NCI-H1417 (cell line): ENCODE data around the gene PDE4D.
A peak's percentile ranks its signal among the peaks of the same experiment; 100 is the strongest.

Experiments
- DNase-seq, 3 experiments: peaks; one replicate each; lab custom pipeline; 2025; lab: John Stamatoyannopoulos, UW

The PDE4D gene

DNA sequence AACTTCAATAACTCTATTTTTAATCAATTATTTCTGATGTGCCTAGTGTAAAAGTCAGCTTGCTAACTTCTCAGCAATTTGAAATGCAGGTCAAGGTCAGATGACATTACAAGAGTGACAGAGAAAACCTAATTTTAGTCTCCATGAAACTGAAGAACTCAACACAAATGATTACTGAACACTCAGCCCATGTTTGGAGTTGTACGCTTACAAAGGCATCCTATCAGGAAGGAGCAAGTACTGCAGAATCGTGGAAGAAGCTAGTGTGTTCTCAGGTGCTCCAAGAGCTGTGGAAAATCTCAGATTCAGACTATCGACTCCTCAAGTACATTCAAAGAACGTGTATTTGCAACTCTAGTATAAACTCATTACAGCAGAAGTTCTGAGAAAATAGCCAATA lies 526.7 kb downstream of the PDE4D start:
- DNase-seq = no peak

DNA sequence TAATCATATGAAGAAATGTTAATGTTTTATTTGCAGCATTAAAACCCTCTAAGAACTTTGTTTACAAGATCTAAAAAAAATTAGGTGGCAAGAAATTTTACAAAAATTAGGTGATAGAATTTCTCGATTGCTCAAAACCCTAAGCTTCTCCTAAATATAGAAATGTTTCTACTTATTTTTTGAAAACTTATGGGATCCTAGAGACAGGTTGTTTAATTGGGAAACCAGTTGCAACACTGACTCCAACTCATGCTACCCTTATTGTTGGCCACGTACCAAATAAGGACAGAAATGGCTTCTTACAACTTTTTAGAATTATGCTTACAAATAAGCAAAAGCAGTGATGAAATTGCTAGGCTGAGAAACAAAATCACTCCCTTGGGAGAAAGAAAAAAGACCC lies 531.1 kb downstream of the PDE4D start:
- DNase-seq = no peak

DNA sequence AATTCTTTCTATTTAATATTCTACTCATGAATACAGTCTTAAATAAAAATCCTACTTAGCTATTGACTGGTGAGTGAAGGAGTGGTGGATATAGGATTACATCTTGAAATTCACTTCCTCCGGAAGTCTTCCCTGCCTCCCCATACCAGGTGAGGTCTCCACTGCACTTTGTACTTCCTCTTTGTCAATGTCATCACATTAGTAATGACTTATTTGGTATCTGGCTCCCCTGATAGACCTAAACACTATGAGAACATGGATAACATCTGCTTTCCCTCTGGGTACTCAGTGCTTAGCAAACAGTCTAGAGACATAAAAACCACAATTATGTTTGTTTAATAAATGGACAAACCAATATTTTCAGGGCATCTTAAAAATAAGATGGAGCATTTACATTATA lies 532.1 kb downstream of the PDE4D start:
- peak in 1 of 3 experiments; percentile 59 for DNase-seq

DNA sequence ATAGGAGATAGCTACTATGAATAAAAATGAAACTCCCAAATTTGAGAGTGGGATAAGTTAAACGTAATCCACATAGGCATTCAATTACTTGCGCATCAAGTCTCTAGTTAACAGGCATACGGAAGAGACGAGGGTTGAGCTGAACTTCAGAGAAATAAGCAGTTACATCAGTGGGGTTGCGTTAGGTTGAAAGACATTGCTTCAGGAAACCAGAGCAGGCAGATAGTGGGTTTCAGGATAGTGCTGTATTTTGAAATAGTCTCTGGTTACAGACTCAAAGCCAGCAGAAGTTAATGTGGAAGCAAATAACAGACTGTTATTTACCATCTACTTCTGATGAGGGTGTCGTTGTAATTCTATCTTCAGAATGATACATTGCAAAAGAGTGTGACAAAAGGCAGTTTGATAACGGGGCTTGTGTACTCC lies 533.4 kb downstream of the PDE4D start:
- no peak for DNase-seq

DNA sequence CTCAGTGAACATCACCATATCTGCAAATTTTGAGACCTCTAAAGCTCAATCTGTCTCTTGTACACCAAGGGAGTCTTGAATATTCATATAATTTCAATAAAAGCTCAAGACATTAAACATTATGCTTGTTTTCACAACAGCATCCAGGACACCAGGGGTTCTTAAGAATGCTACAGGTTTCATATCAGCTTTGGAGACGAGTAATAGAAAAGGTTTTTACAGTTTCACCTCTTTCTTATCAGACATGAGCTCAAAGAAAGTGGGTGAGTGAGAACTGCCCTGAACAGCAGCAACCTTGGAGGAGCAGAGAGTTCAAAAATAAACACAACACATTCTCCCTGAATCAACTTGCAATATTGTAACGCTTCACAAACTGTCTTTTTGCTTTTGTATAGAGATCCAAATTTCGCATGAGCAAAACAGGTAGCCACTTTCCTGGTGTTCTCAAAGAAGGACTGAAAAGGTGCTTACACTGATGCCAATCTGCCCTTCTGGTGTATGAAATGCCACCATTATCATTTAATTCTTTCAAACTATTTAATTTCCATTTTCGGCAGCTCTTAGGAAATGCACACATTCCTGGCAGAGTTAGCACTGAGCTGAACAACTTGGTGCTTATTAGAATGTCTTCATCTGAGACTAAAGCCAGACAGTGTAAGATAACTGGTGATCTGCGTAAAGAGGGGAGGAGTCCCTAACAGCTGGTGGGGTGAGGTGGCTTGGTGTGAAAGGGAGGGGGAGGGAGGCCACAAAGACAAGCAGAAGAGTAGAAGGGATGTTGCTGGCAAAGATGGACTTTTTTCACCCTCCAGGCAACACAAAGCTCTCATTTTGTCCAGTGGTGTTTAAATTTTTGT lies 535.3 kb downstream of the PDE4D start:
- peak in 1 of 3 experiments; percentile 20 for DNase-seq

DNA sequence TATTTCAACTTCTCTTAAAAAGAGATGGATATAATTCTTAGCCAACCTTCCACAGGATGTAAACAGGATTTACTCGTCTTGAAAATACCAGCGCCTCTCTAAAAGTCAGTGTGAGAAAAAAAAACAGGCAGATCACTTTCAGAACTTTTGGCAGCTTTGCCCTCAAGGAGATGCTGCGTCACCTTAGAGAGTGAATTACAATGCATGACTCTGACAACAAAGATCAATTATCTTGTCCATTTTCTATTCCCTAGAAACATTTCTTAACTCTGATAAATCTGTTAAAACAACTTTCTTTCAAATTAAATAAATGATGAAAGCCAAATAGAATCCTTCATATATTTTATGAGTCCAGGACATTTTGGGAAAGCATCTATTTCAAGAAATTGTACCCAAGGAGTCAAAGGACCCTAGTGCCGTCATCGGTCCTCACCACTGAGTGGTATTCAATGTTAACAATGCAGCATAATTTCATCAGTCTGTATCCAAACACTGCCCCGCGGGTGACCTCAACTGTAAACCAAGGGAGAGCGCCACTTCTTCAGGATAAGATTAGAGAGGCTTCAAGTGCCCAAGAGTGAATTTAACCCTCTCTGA lies 536.0 kb downstream of the PDE4D start:
- peak in 2 of 3 experiments; percentile 49 to 68 for DNase-seq

DNA sequence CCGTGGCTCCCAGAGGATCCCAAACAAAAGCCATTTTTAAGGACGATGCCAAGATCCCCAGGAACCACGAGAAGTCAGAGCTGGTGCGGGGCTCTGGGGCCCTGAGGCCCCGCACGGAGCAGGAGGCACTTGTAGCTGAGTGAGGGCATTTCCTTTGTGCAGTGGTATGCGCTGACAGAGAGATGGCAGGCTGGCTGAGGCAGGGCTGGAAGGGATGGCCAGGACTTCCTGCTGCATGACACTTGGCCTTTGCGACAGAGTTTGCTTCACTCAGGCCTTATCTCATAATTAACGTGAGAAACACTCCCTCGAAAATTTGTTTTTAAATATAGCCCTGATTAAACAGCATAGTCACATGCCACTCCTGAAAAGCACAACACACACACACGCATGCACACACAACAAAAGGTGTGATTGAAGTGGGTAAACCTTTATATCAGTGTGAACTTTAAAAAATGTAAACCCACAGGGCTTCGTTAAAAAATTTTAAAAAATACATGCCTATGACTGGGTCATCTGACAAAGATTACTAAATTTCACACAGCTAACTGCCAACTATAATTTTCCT lies 536.6 kb downstream of the PDE4D start:
- DNase-seq = no peak

DNA sequence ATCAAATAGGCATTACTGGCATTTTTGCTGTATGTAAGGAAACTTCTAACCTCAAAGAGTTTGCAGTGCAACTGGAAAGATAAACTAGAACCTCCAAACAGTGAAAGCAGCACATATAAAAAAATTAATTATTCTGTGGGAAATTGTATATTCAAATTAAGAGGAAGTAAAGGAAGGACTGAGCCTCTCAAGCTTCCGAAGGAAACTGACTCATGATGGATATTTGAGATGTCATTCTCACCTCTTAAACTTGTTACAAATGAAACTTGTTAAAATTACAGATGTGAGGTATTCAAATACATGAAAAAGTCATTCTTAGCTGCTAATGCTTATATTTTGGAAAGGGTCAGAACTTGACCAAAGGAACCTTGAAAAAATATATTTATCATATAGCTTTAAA lies 538.7 kb downstream of the PDE4D start:
- DNase-seq = no peak

DNA sequence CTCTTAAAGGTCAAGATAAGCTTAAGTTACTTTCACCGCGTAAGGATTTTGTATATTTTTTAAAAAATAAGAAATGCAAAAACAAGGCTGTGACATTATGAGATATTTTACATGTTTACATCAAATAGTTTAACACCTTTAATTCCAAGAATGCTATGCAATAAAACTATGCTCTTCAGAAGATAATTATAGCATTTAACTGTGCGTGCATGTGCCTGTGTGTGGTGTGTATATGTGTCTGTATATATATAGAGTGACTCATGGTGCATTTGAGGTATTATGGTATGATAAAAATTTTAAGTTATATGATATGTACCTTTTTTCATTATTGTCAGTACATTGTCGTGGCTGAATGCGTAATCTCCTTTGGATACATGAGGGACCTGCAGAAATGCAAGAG lies 539.3 kb downstream of the PDE4D start:
- DNase-seq = no peak

DNA sequence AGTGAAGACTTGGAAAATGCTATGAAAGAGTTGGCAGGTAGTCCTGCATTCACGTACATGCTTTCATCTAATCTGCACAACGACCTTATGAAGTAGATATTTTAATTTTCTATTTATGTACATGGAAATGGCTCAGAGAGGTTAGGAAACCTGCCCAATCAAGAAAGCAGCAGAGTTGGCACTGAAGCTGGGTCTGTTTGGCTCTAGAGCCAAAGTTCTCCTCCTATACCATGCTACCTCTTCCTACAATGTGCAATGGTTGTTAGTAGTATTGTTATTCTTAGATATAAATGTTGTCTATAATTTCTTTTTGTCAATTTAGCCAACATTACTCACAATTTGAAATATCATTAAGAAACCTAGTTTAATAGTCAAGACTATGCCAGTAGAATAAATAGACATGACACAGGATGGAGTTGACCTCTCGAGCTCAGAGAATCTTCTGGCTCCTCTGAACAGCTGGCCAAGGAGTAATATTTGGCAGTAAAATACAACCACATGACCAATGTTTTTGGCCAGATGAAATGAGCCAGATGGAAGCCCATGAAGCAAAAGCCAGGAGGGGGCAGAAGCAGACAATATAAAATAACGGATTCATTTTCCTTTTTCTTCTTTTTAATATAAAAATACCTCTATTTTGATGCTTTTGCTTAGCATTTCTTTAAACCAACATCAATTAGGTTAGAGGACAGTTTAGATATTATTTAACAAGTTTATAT lies 542.3 kb downstream of the PDE4D start:
- DNase-seq = no peak

DNA sequence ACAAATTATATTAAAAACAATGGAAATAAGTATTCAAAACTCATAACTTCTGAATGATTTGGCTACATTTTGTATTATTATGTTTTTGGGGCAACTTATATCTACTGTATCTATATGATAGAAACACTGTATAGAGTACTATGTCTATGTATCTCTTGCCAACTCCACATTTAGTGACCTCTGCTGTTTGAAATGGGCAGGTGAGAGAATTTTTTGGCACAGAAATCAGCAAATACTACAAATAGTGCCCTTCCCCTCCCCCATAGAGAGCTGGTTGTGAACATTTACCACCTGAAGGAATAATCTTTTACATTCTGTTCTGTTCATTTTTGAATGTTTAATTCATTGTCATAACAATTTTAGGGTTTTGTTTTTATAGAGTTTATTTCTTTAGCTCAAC lies 545.3 kb downstream of the PDE4D start:
- peak in 1 of 3 experiments; percentile 22 for DNase-seq

DNA sequence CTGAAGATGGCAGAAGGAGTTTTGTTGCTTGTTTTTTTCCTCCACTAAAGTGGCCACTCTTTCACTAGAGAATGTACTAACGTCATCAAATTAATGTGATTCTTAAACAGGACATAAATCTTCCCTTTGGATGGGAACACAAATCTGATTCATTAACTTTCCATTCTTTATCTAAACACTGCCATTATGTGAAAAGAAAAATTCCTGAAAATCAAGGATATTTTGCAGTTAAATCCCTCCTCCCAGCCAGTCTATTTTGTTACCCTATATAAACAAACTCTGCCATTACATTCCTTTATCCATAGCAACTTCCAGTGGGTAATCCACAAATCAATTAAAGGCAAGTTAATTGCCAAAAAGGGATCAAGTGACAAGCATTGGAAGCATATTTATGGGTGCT lies 546.5 kb downstream of the PDE4D start:
- DNase-seq = no peak

DNA sequence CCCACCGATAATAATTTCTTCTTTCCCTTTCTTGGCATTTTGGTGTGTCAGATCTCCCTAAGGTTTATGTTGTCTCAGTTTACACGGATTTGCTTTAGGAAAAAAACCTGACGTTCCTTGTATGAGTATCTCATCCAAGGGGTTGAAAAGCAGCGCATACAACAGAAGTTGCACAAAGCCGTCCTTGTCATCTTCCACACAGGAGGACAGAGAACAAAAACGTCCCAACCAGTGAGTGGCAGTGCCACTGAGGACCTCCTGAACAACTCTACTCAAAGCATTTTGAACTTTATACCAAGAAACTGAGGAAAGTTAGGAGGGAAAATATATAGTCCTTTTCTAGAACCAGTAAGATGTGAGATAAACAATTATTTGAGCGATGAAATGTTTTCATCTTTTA lies 547.0 kb downstream of the PDE4D start:
- DNase-seq = no peak

DNA sequence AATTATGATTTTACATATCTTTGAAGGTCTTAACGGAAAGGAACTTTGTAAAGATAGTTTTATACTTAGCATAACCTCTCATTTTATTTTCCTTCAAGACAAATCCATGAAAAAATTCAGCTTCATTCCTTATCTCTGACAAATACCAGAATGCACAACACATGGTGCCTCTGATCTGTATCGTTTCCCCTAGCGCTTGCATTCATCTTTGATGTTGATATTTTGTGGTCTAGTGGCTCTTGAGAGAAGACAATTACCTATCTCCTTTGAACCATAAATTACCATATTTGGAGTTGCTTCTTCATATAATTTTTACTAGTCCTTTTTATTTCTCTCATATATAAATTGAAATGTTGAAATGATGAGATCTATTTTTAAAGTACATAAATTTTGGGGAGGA lies 551.3 kb downstream of the PDE4D start:
- peak in 1 of 3 experiments; percentile 43 for DNase-seq

DNA sequence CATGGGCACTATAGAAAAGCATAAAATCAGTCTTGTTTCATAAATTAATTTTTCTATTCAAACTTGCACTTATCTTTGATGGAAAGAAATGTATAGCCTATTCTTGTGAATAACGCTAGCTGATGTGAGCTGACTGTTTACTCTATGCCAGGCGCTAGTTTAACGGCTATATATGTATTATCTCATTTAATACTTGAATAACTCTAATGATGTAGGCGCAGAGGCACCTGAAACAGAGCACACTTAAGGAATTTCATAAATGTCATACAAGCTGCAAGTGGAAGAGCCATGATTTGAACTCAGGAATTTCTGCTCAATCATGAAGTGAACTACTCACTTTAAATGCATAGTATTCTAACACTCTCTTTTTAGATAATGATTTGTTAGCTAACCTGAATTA lies 551.8 kb downstream of the PDE4D start:
- DNase-seq = no peak

DNA sequence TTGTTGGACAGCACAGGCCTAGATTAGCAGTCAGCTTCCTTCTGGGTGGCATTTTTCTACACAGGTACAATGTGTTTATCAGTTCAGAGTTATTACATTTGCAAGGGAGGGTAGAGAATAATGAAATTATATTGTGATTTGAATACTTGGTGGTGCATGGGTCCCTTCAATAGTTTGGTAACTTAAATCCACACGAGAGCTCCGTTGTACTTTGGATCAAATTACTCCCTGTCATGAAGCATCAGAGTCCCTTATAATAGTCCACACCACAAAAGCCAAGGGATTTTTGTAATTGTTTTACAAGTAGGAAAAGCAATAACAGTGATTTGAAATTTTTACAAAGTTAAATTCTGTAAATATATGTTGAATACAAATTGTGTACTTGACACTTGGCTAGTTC lies 552.4 kb downstream of the PDE4D start:
- no peak for DNase-seq

DNA sequence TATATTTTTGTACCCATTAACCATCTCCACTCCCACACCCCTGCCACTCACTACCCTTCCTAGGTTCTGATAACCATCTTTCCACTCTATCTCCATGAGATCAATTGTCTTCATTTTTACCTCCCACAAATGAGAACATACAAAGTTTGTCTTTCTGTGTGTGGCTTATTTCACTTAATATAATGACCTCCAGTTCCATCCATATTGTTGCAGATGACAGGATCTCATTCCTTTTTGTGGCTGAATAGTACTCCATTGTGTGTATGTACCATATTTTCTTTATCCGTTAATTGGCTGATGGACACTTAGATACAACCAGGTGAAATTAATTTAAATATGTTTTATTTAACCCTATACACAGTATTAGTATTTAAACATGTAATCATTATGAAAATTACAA lies 552.9 kb downstream of the PDE4D start:
- DNase-seq = no peak

DNA sequence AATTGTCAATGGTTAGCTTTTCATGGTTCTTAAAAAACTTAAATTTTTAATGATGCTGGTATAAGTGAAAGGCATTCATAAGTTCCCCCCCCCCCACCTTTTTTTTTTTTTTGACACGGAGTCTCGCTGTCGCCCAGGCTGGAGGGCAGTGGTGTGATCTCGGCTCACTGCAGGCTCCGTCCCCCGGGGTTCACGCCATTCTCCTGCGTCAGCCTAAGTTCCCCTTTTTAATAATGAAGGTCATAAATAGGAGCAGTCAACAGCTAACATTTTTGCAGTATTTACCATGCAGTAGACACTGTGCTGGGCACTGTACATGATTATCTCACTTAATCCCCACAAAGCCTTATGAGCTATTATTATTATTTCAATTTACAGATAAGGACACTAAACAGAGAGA lies 556.3 kb downstream of the PDE4D start:
- no peak for DNase-seq

DNA sequence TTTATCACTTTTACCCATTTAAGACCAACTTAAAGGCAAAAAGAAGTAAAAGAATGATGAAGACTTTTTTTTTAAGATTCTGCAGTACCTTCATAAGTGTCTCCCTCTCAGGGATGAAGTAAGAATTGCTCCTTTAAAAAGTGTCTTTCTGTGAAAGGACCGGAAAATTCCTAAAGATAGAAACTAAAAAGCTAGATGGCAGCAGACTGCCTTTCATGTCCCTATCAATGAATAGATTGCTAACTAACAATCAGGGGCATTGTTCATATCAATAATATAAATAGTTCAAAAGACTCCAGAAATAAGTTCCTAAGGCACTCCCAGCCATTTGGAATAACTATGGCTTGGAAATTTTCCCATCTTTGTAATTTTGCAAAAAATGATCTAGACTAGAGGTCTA lies 558.0 kb downstream of the PDE4D start:
- DNase-seq = no peak

DNA sequence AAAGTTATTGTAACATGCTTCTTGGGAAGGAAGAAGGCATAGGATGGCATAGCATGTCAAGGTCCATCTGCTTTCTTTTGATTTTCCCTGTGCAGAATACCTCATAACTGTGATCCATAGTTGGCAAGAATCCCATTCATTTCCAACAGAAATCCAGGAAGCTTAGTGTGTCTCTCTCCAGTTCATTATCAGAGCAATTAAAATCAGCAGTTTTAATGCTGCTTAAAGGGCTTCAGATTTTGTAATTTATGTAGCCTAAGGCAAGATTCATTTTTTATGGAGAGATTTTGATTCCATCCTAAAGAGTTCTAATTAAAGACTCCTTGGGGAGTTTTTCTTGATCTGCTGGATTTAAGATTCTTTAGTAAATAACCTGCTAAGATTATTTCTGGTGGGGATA lies 560.1 kb downstream of the PDE4D start:
- DNase-seq = peak in 1 of 3 experiments; percentile 28

DNA sequence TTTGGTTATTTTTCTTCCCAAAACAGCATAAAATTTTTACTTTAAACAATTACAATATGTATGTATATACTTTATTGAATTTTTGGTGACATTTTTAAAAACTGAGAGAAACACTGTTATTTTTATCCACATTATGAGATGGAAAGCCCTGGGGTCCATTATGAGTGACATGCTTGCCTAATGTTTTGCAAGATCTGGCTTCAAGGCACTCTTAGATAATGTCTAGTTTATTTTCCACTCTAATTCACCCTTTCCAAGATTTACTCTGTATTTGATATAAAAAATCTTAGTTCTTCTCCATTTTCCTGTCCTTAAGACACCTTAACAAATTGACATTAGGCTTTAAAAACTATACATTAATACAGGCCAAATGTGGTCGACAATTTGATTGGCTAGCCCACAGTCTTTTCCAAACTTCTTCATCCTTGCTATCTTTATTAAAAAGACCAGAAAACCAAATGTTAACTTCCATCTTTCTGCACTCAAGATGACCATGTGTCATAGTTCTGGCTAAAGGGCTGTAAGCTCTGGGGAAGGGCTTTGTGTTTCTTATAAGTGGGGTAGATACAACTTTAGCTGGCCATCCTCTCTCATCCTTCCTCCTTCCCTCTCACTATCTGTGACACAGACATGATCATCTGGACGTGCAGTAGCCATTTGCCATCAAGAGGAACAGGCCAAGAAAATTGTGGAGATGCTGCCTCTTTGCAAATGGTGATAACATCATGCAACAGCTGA lies 561.1 kb downstream of the PDE4D start:
- DNase-seq = no peak

DNA sequence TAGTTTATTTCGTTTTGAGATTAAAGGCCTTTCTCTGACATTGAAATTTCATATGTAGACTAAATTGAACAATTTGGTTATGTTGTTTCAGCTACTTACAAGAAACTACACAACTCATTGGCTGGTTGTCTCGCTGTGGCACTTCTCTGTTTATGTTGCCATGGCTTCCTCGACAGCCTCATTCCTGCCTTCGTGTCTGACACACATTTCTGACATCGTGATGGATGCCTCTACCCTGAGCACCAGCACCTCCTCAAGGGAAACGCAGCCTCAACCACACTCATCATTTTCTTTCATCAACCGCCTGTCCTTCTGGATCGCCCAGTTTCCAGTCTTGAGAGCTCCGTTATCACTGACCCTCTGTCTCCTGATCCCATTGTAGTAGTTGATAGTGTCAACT lies 562.8 kb downstream of the PDE4D start:
- DNase-seq = no peak
